ENCODE data around the gene NPDC1. TPM values are rescaled to one million over a fixed set of nuclear protein-coding genes. Genes with fewer than 3 reads are reported as not detected.
"Not testable (repeated sequence)": the region's sequence is repeated elsewhere in the genome, so short reads cannot be mapped to it uniquely, and the experiment has no call there.

NPDC1 gene
- total RNA-seq, 1 donor from 2014 or later, result 157 TPM

DNA sequence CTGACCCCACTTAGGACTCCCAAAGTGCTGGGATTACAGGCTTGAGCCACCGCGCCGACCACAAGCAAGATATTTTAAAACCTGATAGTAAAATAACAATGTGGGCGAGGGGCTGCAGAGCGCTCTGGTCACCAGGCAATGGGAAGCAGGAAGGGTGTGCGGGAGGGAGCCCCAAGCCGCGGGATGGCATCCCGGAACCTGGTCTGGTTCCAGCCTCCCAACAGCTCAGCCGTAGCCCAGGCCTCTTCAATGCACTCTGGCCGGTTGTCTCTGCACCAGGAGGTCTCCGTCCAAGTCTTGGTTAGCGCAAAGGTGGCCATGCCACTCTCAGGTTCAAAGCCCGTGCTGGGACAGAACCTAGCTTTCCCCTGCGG lies 30.6 kb upstream of the NPDC1 start:
- no peak for DNase-seq (ENCODE audit: low spot score)
- ATAC-seq, result no peak
- intact Hi-C loops (cut with DNase I), result no loop called here

- ATAC-seq (no peak), DNase-seq (ENCODE audit: low spot score) (no peak)
- intact Hi-C loops (cut with DNase I), result no loop called here
Observed at GRCh38 chr9:137075275-137075775, 29.3 kb upstream of the NPDC1 start.

GRCh38 chr9:137074657-137075274 lies 28.8 kb upstream of the NPDC1 start:
- ATAC-seq (no peak), DNase-seq (ENCODE audit: low spot score) (no peak)
- intact Hi-C loops (cut with DNase I), result no loop called here

GRCh38 chr9:137073992-137074399 lies 28.0 kb upstream of the NPDC1 start:
- DNase-seq (ENCODE audit: low spot score) (no peak), ATAC-seq (no peak)
- intact Hi-C loops (cut with DNase I), result no loop called here

- peak; percentile 53 for DNase-seq (ENCODE audit: low spot score)
- intact Hi-C loops (cut with DNase I), result no loop called here
- ATAC-seq, result no peak
Observed at GRCh38 chr9:137071282-137071681, 25.3 kb upstream of the NPDC1 start.

GRCh38 chr9:137070906-137071275 lies 24.9 kb upstream of the NPDC1 start:
- intact Hi-C loops (cut with DNase I), result no loop called here
- DNase-seq (ENCODE audit: low spot score), result peak; percentile 74
- ATAC-seq, result peak; percentile 81

DNA sequence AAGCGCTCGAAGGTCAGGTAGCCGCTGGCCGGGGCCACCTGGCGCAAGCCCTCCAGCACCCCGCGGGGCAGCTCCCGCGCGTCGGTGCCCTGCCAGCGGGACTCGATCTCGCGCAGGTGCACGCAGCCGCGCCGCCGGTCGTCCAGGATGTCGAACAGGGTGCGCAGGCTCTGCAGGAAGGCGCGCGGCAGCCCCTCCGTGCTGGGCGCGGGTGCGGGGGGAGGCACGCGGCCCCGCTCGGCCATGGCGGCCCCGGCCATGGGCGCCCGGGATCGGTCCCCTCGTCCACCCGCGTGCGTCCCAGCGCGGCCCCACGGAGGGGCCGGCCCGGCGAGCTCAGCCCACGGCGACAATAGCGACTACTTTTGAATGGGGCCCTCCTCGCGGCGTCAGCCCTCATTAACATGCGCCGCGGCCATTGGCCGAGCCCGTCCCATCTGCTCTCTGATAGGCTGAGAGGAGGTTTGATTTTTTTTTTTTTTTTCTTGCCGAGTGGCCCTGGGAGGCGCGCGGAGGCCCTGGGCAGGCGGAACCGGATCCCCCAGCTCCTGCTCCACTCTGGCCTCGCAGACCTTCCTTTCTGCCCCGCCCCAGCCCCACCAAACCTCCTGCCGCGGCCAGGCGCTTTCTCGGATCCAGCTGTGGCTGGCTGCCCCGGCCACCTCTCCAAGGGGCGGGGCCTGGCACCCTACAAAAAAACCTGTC lies 24.4 kb upstream of the NPDC1 start, which contains the start of gene SAPCD2:
Gene SAPCD2 (minus strand): TSS at position 357 of the 705 bp plus-strand sequence. CDS start 97 bp downstream, at position 260.
- intact Hi-C loops (cut with DNase I), result no loop called here
- ATAC-seq, result peak; percentile 91

DNA sequence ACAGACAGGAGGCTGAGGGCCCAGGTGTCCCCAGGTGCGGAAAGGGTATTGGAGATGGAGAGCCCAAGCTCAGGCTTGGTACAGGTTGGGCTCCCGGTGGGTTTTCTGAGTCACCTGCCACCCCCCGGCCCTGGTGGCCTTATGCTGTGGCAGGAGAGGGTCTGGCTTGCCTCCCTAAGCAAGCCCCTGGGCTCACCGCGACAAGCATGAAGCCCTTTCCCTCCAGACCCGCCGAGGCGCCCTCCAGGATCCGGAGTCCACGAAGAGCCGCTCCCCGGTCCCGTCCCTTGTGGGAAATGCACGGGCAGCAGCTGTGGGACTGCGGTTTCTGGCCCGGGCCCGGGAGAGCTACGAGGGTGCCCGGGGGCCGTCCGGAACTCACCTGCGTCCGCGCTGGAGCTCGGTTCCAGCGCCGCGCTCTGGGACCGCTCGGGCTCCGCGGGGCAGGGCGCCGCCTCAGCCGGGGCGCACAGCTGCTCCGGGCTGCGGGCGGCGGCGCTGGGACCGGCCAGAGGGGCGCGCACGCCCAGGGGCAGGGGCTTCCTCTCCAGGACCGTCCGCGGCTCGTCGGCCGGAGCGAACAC lies 23.6 kb upstream of the NPDC1 start:
- intact Hi-C loops (cut with DNase I), result no loop called here
- DNase-seq (ENCODE audit: low spot score), result peak; percentile 60
- no peak for ATAC-seq

More for the DNA sequence above, 24.4 kb upstream of the NPDC1 start, which contains the start of gene SAPCD2:
- DNase-seq (ENCODE audit: low spot score), result peak; percentile 88

- intact Hi-C loops (cut with DNase I), result no loop called here
- DNase-seq (ENCODE audit: low spot score) (peak; percentile 60), ATAC-seq (no peak)
Observed at GRCh38 chr9:137068539-137069507, 22.8 kb upstream of the NPDC1 start.

- intact Hi-C loops (cut with DNase I), result no loop called here
- ATAC-seq, result peak; percentile 54
- peak; percentile 86 for DNase-seq (ENCODE audit: low spot score)
Observed at GRCh38 chr9:137067860-137068538, 22.0 kb upstream of the NPDC1 start.

GRCh38 chr9:137066096-137066861 lies 20.3 kb upstream of the NPDC1 start:
- DNase-seq (ENCODE audit: low spot score) (no peak), ATAC-seq (no peak)
- intact Hi-C loops (cut with DNase I), result no loop called here

GRCh38 chr9:137065336-137065967 lies 19.5 kb upstream of the NPDC1 start:
- intact Hi-C loops (cut with DNase I), result no loop called here
- ATAC-seq, result no peak
- DNase-seq (ENCODE audit: low spot score), result no peak

DNA sequence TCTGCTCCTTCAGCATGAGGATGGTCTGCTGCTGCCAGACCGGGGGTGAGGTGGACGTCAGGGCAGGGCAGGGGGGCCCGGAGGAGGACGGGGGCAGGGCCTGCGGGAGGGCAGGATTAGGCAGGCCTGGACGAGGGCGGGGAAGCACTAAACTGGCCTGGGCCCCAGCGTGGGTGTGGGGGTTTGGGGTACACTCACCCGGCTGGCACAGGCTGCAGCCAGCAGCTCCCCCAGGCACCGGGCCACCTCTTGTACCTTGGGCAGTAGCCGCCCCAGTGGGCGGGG lies 18.8 kb upstream of the NPDC1 start:
- DNase-seq (ENCODE audit: low spot score), result no peak
- intact Hi-C loops (cut with DNase I), result no loop called here
- no peak for ATAC-seq

DNA sequence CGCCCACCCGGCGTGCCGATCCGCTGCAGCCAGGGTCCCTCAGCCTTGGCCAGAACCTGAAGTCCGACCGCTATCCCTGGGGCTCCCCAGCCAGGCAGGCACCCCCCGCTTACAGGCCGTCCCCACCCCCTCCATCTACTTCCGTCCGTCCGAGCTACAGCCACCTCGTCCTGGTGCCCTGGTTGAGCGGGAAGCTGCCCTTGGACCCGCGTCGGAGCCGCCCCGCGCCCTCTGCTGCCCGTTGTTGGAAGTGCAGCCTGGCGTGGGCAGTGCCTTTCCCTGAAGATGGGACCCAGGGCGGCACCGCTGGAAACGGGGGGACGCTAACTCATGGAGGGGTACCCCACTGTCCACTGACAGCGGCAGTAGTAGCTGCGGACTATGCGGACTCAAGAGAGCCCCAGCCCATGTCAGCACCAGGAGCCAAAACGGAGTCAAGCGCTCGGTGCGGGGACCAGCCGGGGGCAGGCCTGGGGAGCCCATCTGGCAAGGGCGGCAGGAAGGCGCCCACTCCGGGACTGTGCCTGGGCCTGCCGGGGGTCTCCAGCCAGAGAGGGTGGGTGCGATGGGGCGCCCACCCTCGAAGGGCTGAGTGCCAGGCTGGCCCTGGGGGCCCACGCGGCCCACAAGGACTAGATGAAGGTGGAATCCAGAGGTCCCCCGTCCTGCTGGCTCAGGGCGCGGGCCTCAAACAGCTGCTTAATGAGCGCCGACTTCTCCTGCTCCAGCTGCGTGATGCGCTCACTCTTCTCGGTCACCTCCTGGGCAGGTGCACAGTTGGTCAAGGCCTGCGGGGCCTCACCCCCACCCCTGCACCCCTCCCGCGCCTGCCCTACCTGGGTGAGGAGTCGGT lies 18.3 kb upstream of the NPDC1 start:
- DNase-seq (ENCODE audit: low spot score) (peak; percentile 86), ATAC-seq (peak; percentile 77)
- intact Hi-C loops (cut with DNase I), result no loop called here

GRCh38 chr9:137063311-137064026 lies 17.5 kb upstream of the NPDC1 start:
- DNase-seq (ENCODE audit: low spot score) (no peak), ATAC-seq (no peak)
- intact Hi-C loops (cut with DNase I), result no loop called here

GRCh38 chr9:137062798-137063197 lies 16.8 kb upstream of the NPDC1 start:
- intact Hi-C loops (cut with DNase I); DNase-seq (ENCODE audit: low spot score); ATAC-seq: not testable (repeated sequence)
